Measurements from ENCODE around the gene PRDM15. TPM values are rescaled to one million over a fixed set of nuclear protein-coding genes. Genes with fewer than 3 reads are reported as not detected.

The PRDM15 gene
- 11.2 and 13.7 TPM in 2 replicates for total RNA-seq

- intact Hi-C loops (cut with micrococcal nuclease): loop anchor here (1.0 to 2.0 kb wide), 5 partner anchors 47 to 571 kb away; partner anchors contain the start of gene ZBTB21
Measured at GRCh38 chr21:41879190-41879998, at the start of gene PRDM15. PRDM15 (minus strand) TSS chr21:41879344; CDS start chr21:41860363, 18,981 bp downstream.

GRCh38 chr21:41928621-41929220 lies 49.6 kb upstream of the PRDM15 start:
- intact Hi-C loops (cut with micrococcal nuclease): loop anchor here (5.0 kb wide), 1 partner anchor 309 kb away; no protein-coding TSS in a partner anchor

GRCh38 chr21:41927727-41928409 lies 48.7 kb upstream of the PRDM15 start:
- intact Hi-C loops (cut with micrococcal nuclease): loop anchor here (2.0 to 5.0 kb wide), 2 partner anchors 75 to 309 kb away; no protein-coding TSS in a partner anchor

GRCh38 chr21:41926807-41927171 lies 47.6 kb upstream of the PRDM15 start:
- intact Hi-C loops (cut with micrococcal nuclease): loop anchor here (1.0 to 5.0 kb wide), 5 partner anchors 47 to 311 kb away; partner anchors contain the start of gene PRDM15

- intact Hi-C loops (cut with micrococcal nuclease): loop anchor here (1.0 to 5.0 kb wide), 5 partner anchors 47 to 311 kb away; partner anchors contain the start of gene PRDM15
Measured at GRCh38 chr21:41926117-41926806, 47.1 kb upstream of the PRDM15 start.

- intact Hi-C loops (cut with micrococcal nuclease): loop anchor here (1.0 to 5.0 kb wide), 5 partner anchors 46 to 312 kb away; partner anchors contain the start of gene PRDM15
Measured at GRCh38 chr21:41925767-41926116, 46.6 kb upstream of the PRDM15 start.

GRCh38 chr21:41924368-41924754 lies 45.2 kb upstream of the PRDM15 start:
- intact Hi-C loops (cut with micrococcal nuclease): no loop called here

GRCh38 chr21:41923631-41924367 lies 44.7 kb upstream of the PRDM15 start:
- intact Hi-C loops (cut with micrococcal nuclease): no loop called here

- intact Hi-C loops (cut with micrococcal nuclease): no loop called here
Measured at GRCh38 chr21:41923186-41923585, 44.0 kb upstream of the PRDM15 start.

- intact Hi-C loops (cut with micrococcal nuclease): no loop called here
Measured at GRCh38 chr21:41921021-41921420, 41.9 kb upstream of the PRDM15 start.

GRCh38 chr21:41920476-41920875 lies 41.3 kb upstream of the PRDM15 start:
- intact Hi-C loops (cut with micrococcal nuclease): no loop called here

- intact Hi-C loops (cut with micrococcal nuclease): no loop called here
Measured at GRCh38 chr21:41919666-41920398, 40.7 kb upstream of the PRDM15 start.

GRCh38 chr21:41918561-41919358 lies 39.6 kb upstream of the PRDM15 start:
- intact Hi-C loops (cut with micrococcal nuclease): no loop called here

GRCh38 chr21:41917531-41917930 lies 38.4 kb upstream of the PRDM15 start:
- intact Hi-C loops (cut with micrococcal nuclease): no loop called here

GRCh38 chr21:41916888-41917433 lies 37.8 kb upstream of the PRDM15 start:
- intact Hi-C loops (cut with micrococcal nuclease): no loop called here

GRCh38 chr21:41914965-41915364 lies 35.8 kb upstream of the PRDM15 start:
- intact Hi-C loops (cut with micrococcal nuclease): no loop called here

GRCh38 chr21:41914358-41914757 lies 35.2 kb upstream of the PRDM15 start:
- intact Hi-C loops (cut with micrococcal nuclease): no loop called here

GRCh38 chr21:41913230-41913629 lies 34.1 kb upstream of the PRDM15 start:
- intact Hi-C loops (cut with micrococcal nuclease): no loop called here

GRCh38 chr21:41908829-41909228 lies 29.7 kb upstream of the PRDM15 start:
- intact Hi-C loops (cut with micrococcal nuclease): no loop called here
